ENCODE results near the gene CTNNA2. TPM values are rescaled to one million over a fixed set of nuclear protein-coding genes. Genes with fewer than 3 reads are reported as not detected.

The CTNNA2 gene
- total RNA-seq, 1 experiment from 2014 or later = 5.5 TPM

DNA sequence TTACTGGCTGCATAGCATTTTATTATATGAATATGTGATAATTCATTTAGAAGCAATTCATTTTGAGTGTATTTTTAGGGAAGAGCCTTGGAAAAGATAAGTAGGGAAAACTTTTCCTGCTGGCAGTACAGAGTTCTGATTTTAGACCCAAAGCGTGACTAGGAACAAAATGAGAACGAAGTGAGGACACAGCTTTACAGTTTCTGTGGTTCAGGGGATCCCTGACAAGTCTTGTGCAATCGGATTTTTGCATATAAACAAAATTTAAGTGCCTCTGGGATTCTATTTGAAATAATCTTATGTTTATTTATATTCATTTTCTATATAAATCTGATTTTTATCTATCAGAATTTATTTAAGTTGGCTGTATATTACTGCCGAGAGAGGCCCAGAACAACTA is 402.6 kb downstream of the CTNNA2 start:
- no peak overlapping the region for H4K5ac ChIP-seq (ENCODE audit: insufficient read length, low read depth, low read length)
- H3K23me2 ChIP-seq (ENCODE audit: insufficient read length, low read depth, low read length, poor library complexity, severe bottlenecking) = no peaks in the 10 kb centered on the region
- H3K27me3 Mint-ChIP-seq (ENCODE audit: low read depth) = no peaks in the 10 kb centered on the region
- no peak overlapping the region for H4K91ac ChIP-seq (ENCODE audit: insufficient read length, low read depth, low read length)
- no peaks in the 10 kb centered on the region for H3K79me1 ChIP-seq (ENCODE audit: insufficient read depth, low read depth, low read length, poor library complexity, severe bottlenecking)
- no peak overlapping the region for H3K27ac Mint-ChIP-seq
- no peaks in the 10 kb centered on the region for H3K79me2 ChIP-seq (ENCODE audit: insufficient read depth, low read length)
- H3K56ac ChIP-seq (ENCODE audit: insufficient read length, low read depth, low read length) = no peak overlapping the region
- H3K23ac ChIP-seq (ENCODE audit: insufficient read length, low read depth, low read length) = no peak overlapping the region
- no peak overlapping the region for H3K4ac ChIP-seq (ENCODE audit: low read depth, low read length)
- H2BK20ac ChIP-seq (ENCODE audit: low read depth, low read length, poor library complexity, severe bottlenecking) = no peak overlapping the region
- H3K27ac ChIP-seq (ENCODE audit: insufficient read length, low read depth, low read length) = no peak overlapping the region
- H2AFZ ChIP-seq (ENCODE audit: low read length) = no peak overlapping the region
- no peaks in the 10 kb centered on the region for H3K9me3 ChIP-seq (ENCODE audit: control insufficient read depth, low read depth, low read length)
- no peak overlapping the region for H3K4me2 ChIP-seq (ENCODE audit: insufficient read depth, insufficient read length, low read length)
- H3K14ac ChIP-seq (ENCODE audit: insufficient read depth, low read length) = no peak overlapping the region
- no peaks in the 10 kb centered on the region for H3K27me3 ChIP-seq (ENCODE audit: insufficient read depth, low read length)
- no peak overlapping the region for H2BK15ac ChIP-seq (ENCODE audit: low read depth, low read length)
- no peak overlapping the region for H2AK5ac ChIP-seq (ENCODE audit: insufficient read length, low read length)
- no peak for TF ChIP-seq CTCF (conservative IDR thresholded peaks at IDR 0.05)
- peaks cover 2% of the 10 kb centered on the region; the same call in 1 of the 2 replicates for H3K4me1 ChIP-seq (ENCODE audit: insufficient read depth, low read length)
- WGBS (ENCODE audit: extremely low coverage, insufficient read length, low lambda C conversion rate) = no CpG with 5 or more reads among the region's 4 CpGs
- H2BK12ac ChIP-seq (ENCODE audit: insufficient read length, low read depth, low read length) = no peak overlapping the region
- H3K18ac ChIP-seq (ENCODE audit: insufficient read length, low read depth, low read length) = no peak overlapping the region
- H3K4me1 Mint-ChIP-seq = peaks cover 7 to 13% of the 10 kb centered on the region in 2 experiments
- H4K8ac ChIP-seq (replicated peaks; ENCODE audit: insufficient read length, low read depth, low read length) = no peak overlapping the region
- no peaks in the 10 kb centered on the region for H4K20me1 ChIP-seq (ENCODE audit: control insufficient read depth, insufficient read depth, insufficient read length)
- H3K4me3 Mint-ChIP-seq = no peak overlapping the region
- no peaks in the 10 kb centered on the region for H3K9me3 Mint-ChIP-seq
- H3T11ph ChIP-seq (ENCODE audit: low read length) = no peak overlapping the region
- no peak overlapping the region for H2BK120ac ChIP-seq (ENCODE audit: low read depth, low read length, poor library complexity, severe bottlenecking)
- no peaks in the 10 kb centered on the region for H3K36me3 Mint-ChIP-seq (ENCODE audit: insufficient read depth in 1 of 3, low read depth in 3 of 3)
- DNase-seq = no peak
- H2BK5ac ChIP-seq (ENCODE audit: insufficient read length, low read length) = no peak overlapping the region
- H3K9ac ChIP-seq (ENCODE audit: extremely low read depth, insufficient read length, low read length) = no peak overlapping the region

All from H9 (cell line).